Measurements from ENCODE around the gene IRAK2. TPM values are rescaled to one million over a fixed set of nuclear protein-coding genes. Genes with fewer than 3 reads are reported as not detected.

The IRAK2 gene
- total RNA-seq, 2 experiments from 2014 or later, result 3.9 to 4.0 TPM

DNA sequence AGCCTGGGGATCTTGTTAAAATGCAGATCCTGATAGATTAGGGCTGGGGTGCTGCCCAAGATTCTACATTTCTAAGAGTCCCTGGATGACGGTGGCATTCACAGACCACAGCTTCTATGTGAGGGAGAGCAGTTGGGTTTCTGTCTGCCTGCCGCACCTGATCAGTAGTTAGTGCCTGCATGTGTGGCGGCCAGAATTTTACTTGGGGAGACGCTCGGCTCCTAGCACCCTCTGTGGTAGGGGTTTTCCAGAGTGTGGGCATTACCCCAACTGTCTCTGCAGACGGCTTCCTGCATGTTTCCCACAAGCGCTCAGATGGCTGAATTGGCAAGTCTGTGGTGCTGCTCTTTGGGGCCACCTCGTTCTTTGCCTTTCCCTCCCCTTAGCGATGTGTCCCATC, 119.8 kb downstream of the IRAK2 start:
- H3K9me3 Mint-ChIP-seq (ENCODE audit: low read depth), result no peaks in the 10 kb centered on the region
- H3K27me3 Mint-ChIP-seq, result no peaks in the 10 kb centered on the region
- peaks cover 52% of the 10 kb centered on the region for H3K36me3 Mint-ChIP-seq (ENCODE audit: low read depth)
- intact Hi-C loops (cut with DNase I, micrococcal nuclease), result no loop called here
- H3K27ac Mint-ChIP-seq, result peak overlapping the region; percentile 29
- H3K4me3 Mint-ChIP-seq, result no peak overlapping the region
- ATAC-seq, result peak; percentile 62
- peak; percentile 60 for DNase-seq
- CTCF ChIA-PET, result interaction anchor here (0.7 to 5.3 kb wide), 3 partner anchors 9 to 313 kb away, joined by 3 to 31 read pairs (median 4); no protein-coding TSS in a partner anchor
- peaks cover 63% of the 10 kb centered on the region for H3K4me1 Mint-ChIP-seq
- POLR2A ChIA-PET, result no interaction called here

DNA sequence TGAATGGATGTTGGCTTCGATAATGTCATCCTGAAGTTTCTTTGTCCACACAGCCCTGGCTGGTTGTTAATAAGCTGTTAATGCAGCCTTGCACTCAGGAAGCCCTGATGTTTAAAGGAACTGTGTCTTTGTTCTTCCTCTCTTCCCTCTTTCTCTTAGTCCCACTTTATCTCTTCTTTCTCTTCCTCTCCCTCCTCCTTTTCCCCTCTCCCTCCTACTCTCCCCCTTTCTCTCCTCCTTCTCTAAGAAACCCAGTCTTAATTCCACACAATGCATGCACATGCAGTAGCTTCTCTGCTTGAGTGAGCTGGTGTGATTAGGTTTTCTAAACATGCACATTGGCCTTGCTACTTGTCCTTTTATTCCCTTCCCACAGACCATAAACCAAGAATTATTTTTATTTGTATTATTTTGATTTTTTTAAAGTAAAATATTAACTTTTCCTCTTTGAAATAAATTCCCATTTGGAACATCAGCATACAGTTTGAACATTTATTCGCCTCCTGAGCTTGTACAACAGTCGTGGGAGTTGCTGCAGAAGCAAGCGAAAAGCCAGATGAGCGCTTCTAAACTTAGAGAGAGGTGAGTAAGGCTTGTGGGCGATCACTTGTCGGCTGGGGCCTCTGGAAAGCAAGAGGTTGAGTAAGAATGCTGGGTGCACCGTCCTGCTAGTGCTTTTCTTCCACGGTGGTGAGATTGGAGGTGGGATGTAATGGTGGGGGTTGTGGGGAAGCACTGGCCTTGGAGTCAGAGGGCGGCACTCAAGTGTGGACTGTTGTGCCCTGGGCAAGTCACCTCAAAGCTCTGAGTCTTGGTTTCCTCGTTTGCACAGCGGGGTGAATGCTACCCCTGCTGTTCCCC, 120.8 kb downstream of the IRAK2 start:
- Mint-ChIP-seq H3K27me3 (no peaks in the 10 kb centered on the region), H3K36me3 (ENCODE audit: low read depth) (peaks cover 42% of the 10 kb centered on the region), H3K27ac (peak overlapping the region; percentile 47), H3K9me3 (ENCODE audit: low read depth) (no peaks in the 10 kb centered on the region), H3K4me3 (no peak overlapping the region), H3K4me1 (peaks cover 53% of the 10 kb centered on the region)
- ChIA-PET CTCF (interaction anchor here (0.6 to 1.5 kb wide), 8 partner anchors 9 to 454 kb away, joined by 3 to 8 read pairs (median 3); no protein-coding TSS in a partner anchor), POLR2A (interaction anchor here (1.0 to 1.1 kb wide), 2 partner anchors 19 to 21 kb away, joined by 3 to 4 read pairs; no protein-coding TSS in a partner anchor)
- ATAC-seq (peak; percentile 40), DNase-seq (peak; percentile 49)
- intact Hi-C loops (cut with DNase I, micrococcal nuclease), result no loop called here

DNA sequence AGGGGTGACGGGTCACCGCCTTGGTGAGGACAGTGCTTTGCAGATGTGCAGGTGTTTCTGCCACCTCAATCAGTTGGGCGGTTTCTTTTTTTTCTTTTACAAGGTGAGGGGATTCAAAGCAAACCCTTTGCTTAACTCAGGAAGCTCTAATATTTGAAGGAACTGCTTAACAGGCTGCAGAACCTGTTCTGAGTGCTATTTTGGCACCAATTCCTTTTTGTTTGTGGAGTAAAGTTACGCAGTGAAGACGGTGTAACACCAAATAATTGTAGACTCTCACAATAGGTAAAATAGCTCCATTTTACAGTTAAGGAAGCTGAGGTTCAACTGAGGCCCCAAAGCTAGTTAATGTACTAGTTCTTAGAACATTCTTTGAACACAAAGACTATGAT, 121.4 kb downstream of the IRAK2 start:
- ChIA-PET POLR2A (interaction anchor here (1.0 to 1.1 kb wide), 2 partner anchors 19 to 22 kb away, joined by 3 to 4 read pairs; no protein-coding TSS in a partner anchor), CTCF (interaction anchor here (0.6 to 1.5 kb wide), 7 partner anchors 8 to 437 kb away, joined by 3 to 8 read pairs (median 3); no protein-coding TSS in a partner anchor)
- Mint-ChIP-seq H3K27me3 (no peaks in the 10 kb centered on the region), H3K4me3 (no peak overlapping the region), H3K4me1 (peaks cover 48% of the 10 kb centered on the region), H3K36me3 (ENCODE audit: low read depth) (peaks cover 35% of the 10 kb centered on the region), H3K9me3 (ENCODE audit: low read depth) (no peaks in the 10 kb centered on the region), H3K27ac (no peak overlapping the region)
- intact Hi-C loops (cut with DNase I, micrococcal nuclease), result no loop called here
- DNase-seq, result no peak
- ATAC-seq, result no peak

DNA sequence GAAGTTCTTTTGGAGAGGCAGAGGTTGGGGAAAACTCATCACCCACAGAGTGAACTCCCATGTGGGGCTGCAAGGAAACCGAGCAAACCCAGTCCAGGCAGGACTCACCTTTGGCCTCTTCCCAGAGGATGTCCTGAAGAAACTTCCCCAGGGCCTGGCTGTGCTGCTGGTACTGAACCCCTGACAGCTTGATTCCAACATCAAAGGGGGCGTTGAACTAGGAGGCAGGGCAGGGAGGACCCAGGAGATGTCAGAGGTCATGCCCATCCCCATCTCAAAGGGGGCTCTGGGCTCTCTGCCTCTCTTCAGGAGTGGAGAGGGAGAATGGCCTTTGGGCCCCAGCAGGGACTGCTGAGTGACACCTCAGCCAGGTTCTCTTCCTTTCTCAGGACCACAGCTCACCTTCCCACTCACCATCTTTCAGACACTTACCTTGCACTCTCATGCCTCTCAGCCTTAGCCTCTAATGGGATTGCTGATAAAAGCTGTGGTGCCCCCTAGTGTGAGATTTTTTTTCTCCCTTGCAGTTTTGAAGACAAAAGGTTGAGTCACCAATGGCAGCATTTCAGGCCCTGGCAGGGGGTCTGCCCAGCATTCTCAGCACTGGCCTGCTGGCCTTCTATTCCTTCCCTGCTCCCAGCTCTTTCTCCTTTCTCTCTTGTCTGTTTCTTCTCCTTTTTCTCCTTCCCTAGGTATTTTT, 122.0 kb downstream of the IRAK2 start:
- peaks cover 40% of the 10 kb centered on the region for H3K36me3 Mint-ChIP-seq (ENCODE audit: low read depth)
- no peaks in the 10 kb centered on the region for H3K27me3 Mint-ChIP-seq
- intact Hi-C loops (cut with DNase I, micrococcal nuclease), result no loop called here
- H3K27ac Mint-ChIP-seq, result peak overlapping the region; percentile 58
- CTCF ChIA-PET, result interaction anchor here (0.6 to 2.2 kb wide), 7 partner anchors 23 to 438 kb away, joined by 3 to 14 read pairs (median 3); partner anchors contain the start of gene CRELD1
- H3K4me3 Mint-ChIP-seq, result no peak overlapping the region
- H3K9me3 Mint-ChIP-seq (ENCODE audit: low read depth), result no peaks in the 10 kb centered on the region
- POLR2A ChIA-PET, result no interaction called here
- ATAC-seq (peak; percentile 33), DNase-seq (peak; percentile 53)
- H3K4me1 Mint-ChIP-seq, result peaks cover 48% of the 10 kb centered on the region

DNA sequence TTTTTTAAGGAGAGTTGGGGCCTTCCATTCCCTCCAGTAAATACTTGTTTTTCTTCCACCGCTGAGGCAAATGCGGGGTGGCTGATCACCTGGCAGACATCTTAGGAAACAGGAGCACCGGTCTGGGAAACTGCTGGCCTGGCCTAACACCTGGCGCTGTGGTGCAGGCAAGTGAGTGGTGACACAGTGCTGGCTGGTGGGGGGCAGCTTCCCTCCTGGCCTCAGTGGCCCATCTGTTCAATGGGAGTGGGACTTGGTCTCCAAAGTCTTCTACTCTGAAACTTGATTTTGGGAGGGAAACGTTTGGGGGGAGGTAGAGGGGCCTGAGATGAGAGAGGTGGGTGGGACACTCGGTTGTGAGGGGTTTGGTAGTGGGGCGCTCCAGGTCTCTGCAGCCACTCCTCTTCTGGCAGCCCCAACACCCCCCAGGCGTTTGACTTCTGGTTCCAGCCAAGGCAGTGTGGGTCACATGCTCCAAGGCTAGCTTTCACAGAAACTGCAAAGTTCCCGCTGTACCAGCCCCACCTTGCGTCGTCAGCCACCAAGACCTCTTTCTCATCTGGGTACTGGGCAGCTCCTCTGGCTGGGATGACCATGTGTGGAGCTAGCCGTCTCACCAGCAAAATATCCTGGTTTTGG, 123.3 kb downstream of the IRAK2 start:
- Mint-ChIP-seq H3K9me3 (ENCODE audit: low read depth) (no peaks in the 10 kb centered on the region), H3K27me3 (no peaks in the 10 kb centered on the region), H3K36me3 (ENCODE audit: low read depth) (peaks cover 43% of the 10 kb centered on the region), H3K27ac (no peak overlapping the region), H3K4me1 (peaks cover 48% of the 10 kb centered on the region), H3K4me3 (no peak overlapping the region)
- POLR2A ChIA-PET, result interaction anchor here (0.6 kb wide), 1 partner anchor 485 kb away, joined by 6 read pairs; no protein-coding TSS in a partner anchor
- DNase-seq (no peak), ATAC-seq (no peak)
- CTCF ChIA-PET, result interaction anchor here (0.6 to 2.2 kb wide), 4 partner anchors 24 to 355 kb away, joined by 3 to 14 read pairs (median 4); partner anchors contain the start of gene CRELD1
- intact Hi-C loops (cut with DNase I, micrococcal nuclease), result no loop called here

DNA sequence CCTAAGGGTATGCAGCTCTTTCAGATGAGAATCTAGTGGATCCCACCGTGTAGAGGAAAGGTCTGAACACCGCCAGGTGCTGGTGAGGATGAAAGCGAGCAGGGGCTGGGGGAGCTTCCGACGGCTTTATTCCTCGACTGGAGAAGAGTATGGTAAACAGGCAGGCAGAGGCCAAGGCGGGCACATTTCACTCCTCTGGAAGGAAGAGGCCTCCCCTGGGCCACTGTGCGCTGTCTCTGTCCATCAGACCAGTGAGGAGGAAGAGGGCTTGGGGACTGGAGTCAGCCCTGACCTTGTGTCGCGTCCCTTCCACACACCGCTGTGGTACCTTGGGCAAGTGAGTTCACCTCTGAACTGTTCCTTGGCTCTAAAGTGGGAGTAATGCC, 123.8 kb downstream of the IRAK2 start:
- intact Hi-C loops (cut with DNase I, micrococcal nuclease), result no loop called here

DNA sequence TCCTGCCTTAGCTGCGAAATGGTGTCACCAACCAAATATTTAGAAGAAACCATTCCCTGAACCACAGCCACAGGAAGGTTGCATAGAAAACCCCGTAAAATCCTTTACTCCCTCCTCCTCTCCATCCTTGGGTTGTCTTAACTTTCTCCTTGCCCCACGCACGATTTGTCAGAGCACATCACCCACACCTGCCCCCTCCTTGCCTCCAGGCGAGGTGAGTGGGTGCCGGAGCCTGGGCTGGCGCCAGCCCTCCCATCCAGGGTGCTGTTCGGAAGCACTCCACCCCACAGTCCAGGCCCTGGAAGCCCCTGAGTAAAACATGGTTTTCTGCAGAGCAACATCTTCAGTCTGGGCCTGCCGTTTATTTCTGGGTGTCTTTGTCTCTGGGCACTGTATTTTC, 124.4 kb downstream of the IRAK2 start:
- Mint-ChIP-seq H3K4me1 (peaks cover 38% of the 10 kb centered on the region), H3K4me3 (no peak overlapping the region), H3K9me3 (ENCODE audit: low read depth) (no peaks in the 10 kb centered on the region), H3K27me3 (no peaks in the 10 kb centered on the region), H3K27ac (no peak overlapping the region), H3K36me3 (ENCODE audit: low read depth) (peaks cover 38% of the 10 kb centered on the region)
- ChIA-PET CTCF (interaction anchor here (1.4 kb wide), 1 partner anchor 33 kb away, joined by 3 read pairs; no protein-coding TSS in a partner anchor), POLR2A (no interaction called here)
- no peak for ATAC-seq
- no peak for DNase-seq
- intact Hi-C loops (cut with DNase I, micrococcal nuclease), result no loop called here

More for the DNA sequence above, 123.8 kb downstream of the IRAK2 start:
- ChIA-PET CTCF (interaction anchor here (2.2 kb wide), 1 partner anchor 25 kb away, joined by 14 read pairs; no protein-coding TSS in a partner anchor), POLR2A (interaction anchor here (0.6 kb wide), 1 partner anchor 486 kb away, joined by 6 read pairs; no protein-coding TSS in a partner anchor)
- ATAC-seq, result no peak
- Mint-ChIP-seq H3K4me3 (no peak overlapping the region), H3K4me1 (peaks cover 43% of the 10 kb centered on the region), H3K9me3 (ENCODE audit: low read depth) (no peaks in the 10 kb centered on the region), H3K27ac (no peak overlapping the region), H3K27me3 (no peaks in the 10 kb centered on the region), H3K36me3 (ENCODE audit: low read depth) (peaks cover 39% of the 10 kb centered on the region)
- no peak for DNase-seq

DNA sequence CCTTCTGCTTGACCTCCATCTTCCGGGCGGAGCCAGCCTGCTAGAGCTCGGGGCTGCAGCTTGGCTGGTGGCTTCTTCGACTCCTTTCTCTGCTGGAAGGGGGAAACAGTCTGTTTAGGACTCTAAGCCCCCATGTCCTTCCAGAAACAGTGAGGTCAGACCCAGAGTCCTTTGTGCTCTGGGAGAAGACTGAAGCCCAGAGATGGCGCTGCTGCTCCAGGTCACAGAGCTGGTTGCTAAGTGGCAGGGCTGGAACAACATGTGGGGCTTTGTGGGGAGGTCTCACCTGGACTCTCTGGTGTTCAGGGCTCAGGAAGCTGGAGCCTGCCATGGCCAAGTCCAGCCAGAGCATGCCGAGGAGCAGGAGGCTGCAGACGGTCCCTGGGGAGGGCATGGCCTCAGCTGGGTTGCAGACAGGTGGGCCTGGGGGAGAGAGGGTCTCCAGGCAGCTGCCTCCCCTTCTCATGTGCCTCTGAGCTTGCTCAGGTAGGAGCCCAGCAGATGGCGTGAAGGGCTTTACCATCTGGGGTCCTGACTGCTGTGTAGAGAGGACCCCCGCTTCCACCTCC, 125.2 kb downstream of the IRAK2 start:
- ATAC-seq, result no peak
- no peak for DNase-seq
- intact Hi-C loops (cut with DNase I, micrococcal nuclease), result no loop called here
- ChIA-PET CTCF (interaction anchor here (0.6 to 1.4 kb wide), 3 partner anchors 9 to 156 kb away, joined by 3 read pairs; no protein-coding TSS in a partner anchor), POLR2A (interaction anchor here (0.6 to 0.7 kb wide), 2 partner anchors 20 to 340 kb away, joined by 3 to 4 read pairs; no protein-coding TSS in a partner anchor)
- peaks cover 30% of the 10 kb centered on the region for H3K4me1 Mint-ChIP-seq
- H3K27me3 Mint-ChIP-seq, result no peaks in the 10 kb centered on the region
- H3K27ac Mint-ChIP-seq, result no peak overlapping the region
- H3K9me3 Mint-ChIP-seq (ENCODE audit: low read depth), result no peaks in the 10 kb centered on the region
- H3K4me3 Mint-ChIP-seq, result no peak overlapping the region
- peaks cover 37% of the 10 kb centered on the region for H3K36me3 Mint-ChIP-seq (ENCODE audit: low read depth)

DNA sequence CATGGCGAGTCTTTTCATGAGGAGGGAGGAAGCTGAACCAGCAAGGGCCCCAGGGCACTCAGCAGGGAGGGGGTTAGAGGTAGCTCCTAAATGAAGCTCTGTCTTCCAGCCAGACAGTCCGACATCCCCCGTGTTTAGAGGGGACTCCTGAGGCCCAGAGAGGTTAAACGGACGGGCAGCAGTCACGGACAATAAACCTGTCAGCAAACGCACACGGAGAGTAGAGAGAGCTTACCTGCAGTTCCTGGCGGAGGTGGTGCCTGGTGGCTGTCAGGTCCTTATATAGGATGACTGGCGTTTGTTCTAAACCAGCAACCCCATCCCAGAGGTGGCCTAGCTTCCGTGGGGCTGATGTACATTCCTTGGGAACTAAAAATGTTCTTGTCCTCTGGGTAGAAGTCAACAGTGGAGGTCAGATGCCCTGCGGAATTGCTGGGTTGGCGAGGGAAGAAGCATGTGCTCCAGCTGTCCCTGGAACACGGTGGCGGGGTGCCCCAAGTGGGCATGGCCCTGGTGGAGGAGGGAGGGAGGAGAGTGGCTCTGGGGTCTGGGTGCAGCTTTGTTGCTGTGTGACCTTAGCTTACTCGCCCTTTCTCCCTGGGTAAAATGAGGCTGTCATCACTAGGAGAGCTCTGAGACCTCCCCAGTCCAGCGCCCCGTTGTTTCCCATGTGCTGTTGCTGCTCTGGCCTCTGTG, 125.9 kb downstream of the IRAK2 start:
- ChIA-PET CTCF (interaction anchor here (0.6 to 1.4 kb wide), 4 partner anchors 10 to 156 kb away, joined by 3 read pairs; partner anchors contain the start of gene SEC13), POLR2A (interaction anchor here (0.7 kb wide), 1 partner anchor 19 kb away, joined by 3 read pairs; no protein-coding TSS in a partner anchor)
- Mint-ChIP-seq H3K27ac (no peak overlapping the region), H3K9me3 (ENCODE audit: low read depth) (no peaks in the 10 kb centered on the region), H3K4me3 (no peak overlapping the region), H3K36me3 (ENCODE audit: low read depth) (peaks cover 37% of the 10 kb centered on the region), H3K4me1 (peaks cover 23% of the 10 kb centered on the region), H3K27me3 (no peaks in the 10 kb centered on the region)
- intact Hi-C loops (cut with DNase I, micrococcal nuclease), result no loop called here
- ATAC-seq, result no peak
- DNase-seq, result no peak

DNA sequence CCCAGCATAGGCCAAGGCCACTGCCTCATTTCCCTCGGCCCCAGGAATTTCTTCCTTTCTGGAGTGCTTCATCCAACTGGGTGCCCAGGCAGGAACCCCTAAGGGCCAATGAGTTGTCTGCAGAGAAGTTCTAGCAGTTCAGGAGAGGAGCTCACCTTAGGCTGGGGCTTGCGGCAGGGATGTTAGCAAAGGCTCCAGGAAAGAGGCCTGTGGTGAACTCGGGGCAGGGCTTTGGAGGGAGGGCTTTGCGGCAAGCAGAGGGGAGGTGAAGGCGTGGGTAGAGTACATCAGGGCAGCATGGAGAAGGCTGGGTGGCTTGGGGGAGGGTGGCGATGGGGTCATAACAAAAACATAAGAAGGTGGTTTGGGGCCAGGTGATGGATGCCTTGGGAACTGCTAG, 126.9 kb downstream of the IRAK2 start:
- Mint-ChIP-seq H3K4me1 (peaks cover 14% of the 10 kb centered on the region), H3K4me3 (no peak overlapping the region), H3K36me3 (ENCODE audit: low read depth) (peaks cover 35% of the 10 kb centered on the region), H3K9me3 (ENCODE audit: low read depth) (no peaks in the 10 kb centered on the region), H3K27me3 (no peaks in the 10 kb centered on the region), H3K27ac (no peak overlapping the region)
- POLR2A ChIA-PET, result no interaction called here
- intact Hi-C loops (cut with DNase I, micrococcal nuclease), result no loop called here
- no peak for DNase-seq
- no peak for ATAC-seq
- CTCF ChIA-PET, result no interaction called here
